OCI-LY1 (cell line): ENCODE results near the gene POC1A.

Experiments used
- H2AFZ ChIP-seq: fragments of 200-600 bp; sonication (generic), shearing (Covaris generic); 2 replicates; pipeline ENCODE4 v1.6.0; 2014; ENCODE audit warnings: antibody characterized with exemption, mild to moderate bottlenecking, low read length
- H3F3A ChIP-seq: fragments of 200-600 bp; sonication (generic), shearing (Covaris generic); 2 replicates; pipeline ENCODE4 v1.6.0; 2014; ENCODE audit warnings: mild to moderate bottlenecking, antibody characterized with exemption, low read length, moderate library complexity; ENCODE audit not compliant: insufficient read depth
- H3K27ac ChIP-seq: fragments of 200-600 bp; sonication (generic); 2 replicates; pipeline ENCODE4 v1.5.1; 2014; ENCODE audit warnings: low read length, mixed run types, mild to moderate bottlenecking, low read depth; ENCODE audit not compliant: poor library complexity, severe bottlenecking
- H3K27me3 ChIP-seq: fragments of 200-600 bp; sonication (generic); 2 replicates; pipeline ENCODE4 v1.6.0; 2014; ENCODE audit warnings: antibody characterized with exemption, mild to moderate bottlenecking, low read length, moderate library complexity; ENCODE audit not compliant: insufficient read depth
- H3K36me3 ChIP-seq: fragments of 200-600 bp; sonication (generic); 2 replicates; pipeline ENCODE4 v1.6.1; 2014; ENCODE audit warnings: mild to moderate bottlenecking, antibody characterized with exemption, low read length, moderate library complexity, mixed read lengths; ENCODE audit not compliant: insufficient read depth
- H3K4me1 ChIP-seq: fragments of 200-600 bp; sonication (generic); 2 replicates; pipeline ENCODE4 v1.5.1; 2014; ENCODE audit warnings: mild to moderate bottlenecking, low read length, moderate library complexity; ENCODE audit not compliant: insufficient read depth, severe bottlenecking
- H3K4me2 ChIP-seq: fragments of 200-600 bp; sonication (generic), shearing (Covaris generic); 2 replicates; pipeline ENCODE4 v1.6.1; 2014; ENCODE audit warnings: low read length
- H3K4me3 ChIP-seq: fragments of 200-600 bp; sonication (generic); 2 replicates; pipeline ENCODE4 v1.5.1; 2014; ENCODE audit warnings: low read length, low read depth, mild to moderate bottlenecking, mixed read lengths; ENCODE audit not compliant: poor library complexity, severe bottlenecking
- H3K79me2 ChIP-seq: fragments of 200-600 bp; shearing (Covaris generic); 2 replicates; pipeline ENCODE4 v1.6.1; 2016; ENCODE audit warnings: mixed run types, low read length, mixed read lengths; ENCODE audit not compliant: insufficient read depth
- H3K9ac ChIP-seq: fragments of 200-600 bp; sonication (generic), shearing (Covaris generic); 2 replicates; pipeline ENCODE4 v1.6.1; 2014; ENCODE audit warnings: mild to moderate bottlenecking, low read length, mixed read lengths
- H3K9me2 ChIP-seq: fragments of 200-600 bp; sonication (generic), shearing (Covaris generic); 2 replicates; pipeline ENCODE4 v1.6.1; 2014; ENCODE audit warnings: low read depth, mild to moderate bottlenecking, low read length, mixed read lengths
- H3K9me3 ChIP-seq: fragments of 200-600 bp; shearing (Covaris generic); 2 replicates; pipeline ENCODE4 v1.6.1; 2014; ENCODE audit warnings: low read length, mixed read lengths
- H4K20me1 ChIP-seq: fragments of 200-600 bp; sonication (generic), shearing (Covaris generic); 2 replicates; pipeline ENCODE4 v1.6.0; 2016; ENCODE audit warnings: mild to moderate bottlenecking, low read length; ENCODE audit not compliant: insufficient read depth
- CTCF ChIP-seq: fragments of 200-600 bp; sonication (generic), shearing (Covaris generic); IDR thresholded peaks from 2 replicates; pipeline ENCODE4 v1.5.1; 2017; ENCODE audit warnings: mild to moderate bottlenecking, antibody characterized with exemption, low read length, moderate library complexity, mixed read lengths
- EZH2 ChIP-seq: fragments of 200-600 bp; sonication (generic), shearing (Covaris generic); IDR thresholded peaks from 2 replicates; pipeline ENCODE4 v1.8.0; 2017; ENCODE audit warnings: borderline replicate concordance, mixed run types, mild to moderate bottlenecking, antibody characterized with exemption, low read length, moderate library complexity, mixed read lengths

Gene POC1A

DNA sequence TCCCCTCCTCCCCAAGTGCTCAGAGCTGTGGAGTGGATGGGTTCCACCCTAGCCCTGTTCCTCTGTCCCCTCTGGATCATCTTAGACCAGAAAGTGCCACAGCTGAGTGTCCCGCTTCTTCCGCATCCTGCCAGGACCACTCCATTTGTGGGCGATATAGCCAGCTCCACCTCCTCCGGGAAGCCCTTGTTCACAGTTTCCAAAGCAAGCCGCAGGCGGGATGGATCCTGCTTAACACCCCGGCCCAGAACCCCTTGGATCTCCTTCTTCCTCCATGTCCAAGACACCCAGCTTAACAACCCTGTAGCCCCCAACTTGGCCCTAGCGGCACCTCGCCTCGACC is 43.2 kb upstream of the POC1A start:
- H3K4me3 ChIP-seq, result peak overlapping the region; percentile 84
- TF ChIP-seq CTCF (no peak), EZH2 (no peak)
- peak overlapping the region; percentile 92; the same call in 1 of the 2 replicates for H2AFZ ChIP-seq
- H3K4me2 ChIP-seq, result peak overlapping the region; percentile 84
- no peaks in the 10 kb centered on the region for H3K79me2 ChIP-seq
- H3K36me3 ChIP-seq, result peaks cover 25% of the 10 kb centered on the region
- no peak overlapping the region for H3K27ac ChIP-seq
- no peaks in the 10 kb centered on the region for H4K20me1 ChIP-seq
- H3K9me3 ChIP-seq, result no peaks in the 10 kb centered on the region
- H3K9ac ChIP-seq, result peak overlapping the region; percentile 86
- H3K9me2 ChIP-seq, result no peaks in the 10 kb centered on the region
- peaks cover 19% of the 10 kb centered on the region for H3K4me1 ChIP-seq
- H3F3A ChIP-seq, result no peaks in the 10 kb centered on the region
- no peaks in the 10 kb centered on the region for H3K27me3 ChIP-seq

DNA sequence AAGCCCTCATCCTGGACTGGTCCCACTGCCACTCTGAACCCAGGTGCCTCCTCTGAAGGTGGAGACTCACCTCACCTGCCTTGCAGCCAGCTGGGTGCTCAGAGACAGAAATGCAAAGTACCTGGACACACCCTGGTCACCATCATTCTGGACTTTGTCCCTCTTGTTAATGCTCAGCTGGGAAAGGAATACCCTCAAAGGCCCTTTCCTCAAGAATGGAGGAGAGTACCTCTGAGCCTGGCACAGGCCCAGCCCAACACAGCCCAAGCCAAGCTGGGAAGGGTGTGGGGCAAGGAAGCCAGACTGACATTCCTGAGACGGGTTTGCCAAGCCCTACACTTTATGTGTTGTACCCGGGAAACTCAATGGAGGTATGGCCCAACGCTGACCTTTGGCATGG is 42.8 kb upstream of the POC1A start:
- no peaks in the 10 kb centered on the region for H3K79me2 ChIP-seq
- H2AFZ ChIP-seq, result no peak overlapping the region
- no peaks in the 10 kb centered on the region for H3K9me3 ChIP-seq
- no peak for TF ChIP-seq CTCF
- H3K4me3 ChIP-seq, result no peak overlapping the region
- no peaks in the 10 kb centered on the region for H3K27me3 ChIP-seq
- H4K20me1 ChIP-seq, result no peaks in the 10 kb centered on the region
- H3K27ac ChIP-seq, result no peak overlapping the region
- H3K4me2 ChIP-seq, result no peak overlapping the region; the same call in 1 of the 2 replicates
- H3K9me2 ChIP-seq, result no peaks in the 10 kb centered on the region
- no peaks in the 10 kb centered on the region for H3F3A ChIP-seq
- no peak overlapping the region for H3K9ac ChIP-seq
- peaks cover 22% of the 10 kb centered on the region; the same call in 1 of the 2 replicates for H3K36me3 ChIP-seq
- H3K4me1 ChIP-seq, result peaks cover 19% of the 10 kb centered on the region

- no peaks in the 10 kb centered on the region for H3K9me2 ChIP-seq
- no peaks in the 10 kb centered on the region for H3K9me3 ChIP-seq
- TF ChIP-seq CTCF (no peak), EZH2 (no peak)
- no peaks in the 10 kb centered on the region for H4K20me1 ChIP-seq
- no peaks in the 10 kb centered on the region for H3K27me3 ChIP-seq
- no peak overlapping the region for H3K4me3 ChIP-seq
- peaks cover 19% of the 10 kb centered on the region for H3K4me1 ChIP-seq
- no peak overlapping the region for H3K4me2 ChIP-seq
- H3K36me3 ChIP-seq, result peaks cover 12% of the 10 kb centered on the region; the same call in 1 of the 2 replicates
- no peak overlapping the region for H2AFZ ChIP-seq
- no peak overlapping the region for H3K9ac ChIP-seq
- no peaks in the 10 kb centered on the region for H3F3A ChIP-seq
- no peaks in the 10 kb centered on the region for H3K79me2 ChIP-seq
- H3K27ac ChIP-seq, result no peak overlapping the region
These were observed 41.7 kb upstream of the POC1A start for GRCh38 chr3:52195823-52196331.
